Endothelial cell of umbilical vein (primary cell): ENCODE data around the gene CMIP. TPM values are rescaled to one million over a fixed set of nuclear protein-coding genes. Genes with fewer than 3 reads are reported as not detected.

Source experiments
- BruUV-seq: library from RNA; stranded (reverse); fragments of 400-500 nt; replicated peaks from 2 replicates; lab custom pipeline; 2021; lab: Mats Ljungman, UMichigan
- CTCF ChIA-PET: fragments of 300-600, 350-600 bp; sonication (Branson Sonifier 250); formaldehyde crosslinking; loops from one replicate; lab custom pipeline; 2021; ENCODE audit warnings: antibody characterized with exemption, inconsistent platforms; lab: Charles Lee
- POLR2A ChIA-PET: fragments of 300-600, 350-600 bp; sonication (Branson Sonifier 250); formaldehyde crosslinking; loops from one replicate; lab custom pipeline; 2021; ENCODE audit warnings: antibody characterized with exemption, inconsistent platforms; lab: Charles Lee
- DNase-seq: peaks from one replicate; pipeline ENCODE4 v3.0.0-alpha.2; 2011; ENCODE audit warnings: low read depth, low spot score
- FAIRE-seq: peaks from 2 replicates; lab custom pipeline; 2011; peaks lifted over from hg19 to GRCh38; lab: Jason Lieb, UNC
- H2AFZ ChIP-seq: 2 replicates; pipeline ENCODE4 v1.6.0; 2012; ENCODE audit warnings: low read depth, low read length, control low read depth, inconsistent platforms
- H3K27ac ChIP-seq: 2 replicates; pipeline ENCODE4 v1.5.1; 2011; ENCODE audit warnings: low read depth, mild to moderate bottlenecking, control low read depth, low read length, moderate library complexity; ENCODE audit not compliant: insufficient read depth
- H3K27me3 ChIP-seq, 2 experiments: 2 replicates each; pipeline versions ENCODE4 v1.6.0 to v1.6.1; 2011; ENCODE audit warnings: low read length in 2 of 2, mixed read lengths in 1 of 2; ENCODE audit not compliant: control insufficient read depth in 2 of 2, insufficient read depth in 2 of 2
- H3K36me3 ChIP-seq, 2 experiments: 2 replicates in 1 of 2; 3 replicates in 1 of 2; pipeline ENCODE4 v1.5.1; 2011; ENCODE audit warnings: low read length in 2 of 2, mild to moderate bottlenecking in 1 of 2, moderate library complexity in 1 of 2; ENCODE audit not compliant: control insufficient read depth in 2 of 2, insufficient read depth in 2 of 2; ENCODE audit errors: extremely low read depth in 1 of 2
- H3K4me1 ChIP-seq: 3 replicates; pipeline ENCODE4 v1.5.1; 2011; ENCODE audit warnings: mild to moderate bottlenecking, low read length; ENCODE audit not compliant: control insufficient read depth, insufficient read depth; ENCODE audit errors: extremely low read depth
- H3K4me2 ChIP-seq: 2 replicates; pipeline ENCODE4 v1.6.1; 2011; ENCODE audit warnings: low read length, control low read depth, mixed read lengths; ENCODE audit not compliant: insufficient read depth
- H3K4me3 ChIP-seq, 3 experiments: fragments of 200-600 bp in 1 of 3; sonication (generic), shearing (Covaris generic) in 1 of 3; replicated peaks in 1 of 3; 2 replicates each; pipeline ENCODE4 v1.5.1; 2011 to 2016; ENCODE audit warnings: control low read depth in 3 of 3, low read length in 3 of 3, mild to moderate bottlenecking in 2 of 3, inconsistent platforms in 1 of 3, low read depth in 1 of 3, moderate library complexity in 1 of 3; ENCODE audit not compliant: insufficient read depth in 1 of 3
- H3K79me2 ChIP-seq: 2 replicates; pipeline ENCODE4 v1.6.0; 2012; ENCODE audit warnings: low read length, inconsistent platforms; ENCODE audit not compliant: control insufficient read depth, insufficient read depth
- H3K9ac ChIP-seq: replicated peaks from 2 replicates; pipeline ENCODE3; 2011; ENCODE audit warnings: low read length, control low read depth; ENCODE audit not compliant: insufficient read depth; ENCODE audit errors: extremely low read depth
- H3K9me1 ChIP-seq: replicated peaks from 3 replicates; pipeline ENCODE4 v1.6.0; 2011; ENCODE audit warnings: mild to moderate bottlenecking, low read length; ENCODE audit not compliant: control insufficient read depth, insufficient read depth; ENCODE audit errors: extremely low read depth
- H3K9me3 ChIP-seq: replicated peaks from 2 replicates; pipeline ENCODE4 v1.5.1; 2012; ENCODE audit warnings: low read length, inconsistent platforms; ENCODE audit not compliant: control insufficient read depth, insufficient read depth
- H4K20me1 ChIP-seq: replicated peaks from 2 replicates; pipeline ENCODE3; 2011; ENCODE audit warnings: mild to moderate bottlenecking, low read length; ENCODE audit not compliant: control insufficient read depth, insufficient read depth; ENCODE audit errors: extremely low read depth
- EZH2 ChIP-seq: IDR thresholded peaks from 2 replicates; pipeline ENCODE4 v1.6.1; 2012; ENCODE audit warnings: borderline replicate concordance, low read depth, mild to moderate bottlenecking, moderate library complexity, low read length, inconsistent platforms; ENCODE audit not compliant: severe bottlenecking
- FOS ChIP-seq: IDR thresholded peaks from 2 replicates; pipeline ENCODE4 v1.6.1; 2011; ENCODE audit warnings: mild to moderate bottlenecking, low read length, moderate library complexity, borderline replicate concordance; ENCODE audit not compliant: insufficient read depth
- GATA2 ChIP-seq: IDR thresholded peaks from 2 replicates; pipeline ENCODE4 v1.7.0; 2011; ENCODE audit warnings: low read depth, mild to moderate bottlenecking, moderate library complexity, mixed read lengths, low read length; ENCODE audit not compliant: insufficient read length, insufficient read depth
- JUN ChIP-seq: IDR thresholded peaks from 2 replicates; pipeline ENCODE4 v1.6.1; 2011; ENCODE audit warnings: borderline replicate concordance, low read depth; ENCODE audit not compliant: insufficient read length, insufficient read depth
- MYC ChIP-seq: IDR thresholded peaks from one replicate; pipeline ENCODE4 v1.6.1; 2011; ENCODE audit warnings: mild to moderate bottlenecking, low read depth, low read length
- POLR2A ChIP-seq: IDR thresholded peaks from 2 replicates; pipeline ENCODE4 v1.6.1; 2012; ENCODE audit warnings: low read depth, mild to moderate bottlenecking, control low read depth, low read length
- POLR2AphosphoS5 ChIP-seq: IDR thresholded peaks from 2 replicates; pipeline ENCODE4 v1.6.1; 2012; ENCODE audit warnings: low read depth, mild to moderate bottlenecking, control low read depth, low read length, moderate library complexity; ENCODE audit not compliant: insufficient read depth
- dilution Hi-C: fragments of 300-500 bp; cut with MboI; formaldehyde crosslinking; loops from one replicate; pipeline ENCODE4 v1.15.0; 2019; ENCODE audit warnings: low sequenced_read_pairs; ENCODE audit not compliant: extremely low pct_ligation_motif_present
- intact Hi-C: fragments of 100-400 bp; cut with micrococcal nuclease; formaldehyde crosslinking; loops from one replicate; pipeline ENCODE4 v1.10.0; 2022
- polyA plus RNA-seq, 4 experiments: library from polyadenylated mRNA; depleted of rRNA in 3 of 4; stranded (reverse) in 3 of 4; unstranded in 1 of 4; fragments of >200 nt; gene quantifications; 2 replicates each; pipeline versions ENCODE4 v1.2.1 to v1.2.3, GENCODE V29; 2011 to 2012; ENCODE audit warnings: missing spikeins in 1 of 4
- total RNA-seq: library from RNA; stranded (reverse); gene quantifications from 2 replicates; pipeline ENCODE4 v1.2.3, GENCODE V29; 2021
- TF ChIP-seq, protein P1 (sequence below), 2 donors: IDR thresholded peaks; 1 replicate in 1 of 2; 2 replicates in 1 of 2; pipeline ENCODE4 v1.5.1; 2011; ENCODE audit warnings: low read length in 2 of 2, mild to moderate bottlenecking in 2 of 2, moderate library complexity in 2 of 2, control low read depth in 1 of 2, inconsistent platforms in 1 of 2, low read depth in 1 of 2; ENCODE audit not compliant: insufficient read depth in 1 of 2; ENCODE audit errors: extremely low read depth in 1 of 2
- TF ChIP-seq, protein P2 (sequence below): IDR thresholded peaks from 2 replicates; pipeline ENCODE4 v1.6.1; 2011; ENCODE audit not compliant: insufficient read depth, insufficient read length

Gene CMIP
- total and polyA plus RNA-seq, 2 donors (not counting 3 experiments of a cell fraction or from before 2014, with no cell fraction given) = 29.0 to 101 TPM

DNA sequence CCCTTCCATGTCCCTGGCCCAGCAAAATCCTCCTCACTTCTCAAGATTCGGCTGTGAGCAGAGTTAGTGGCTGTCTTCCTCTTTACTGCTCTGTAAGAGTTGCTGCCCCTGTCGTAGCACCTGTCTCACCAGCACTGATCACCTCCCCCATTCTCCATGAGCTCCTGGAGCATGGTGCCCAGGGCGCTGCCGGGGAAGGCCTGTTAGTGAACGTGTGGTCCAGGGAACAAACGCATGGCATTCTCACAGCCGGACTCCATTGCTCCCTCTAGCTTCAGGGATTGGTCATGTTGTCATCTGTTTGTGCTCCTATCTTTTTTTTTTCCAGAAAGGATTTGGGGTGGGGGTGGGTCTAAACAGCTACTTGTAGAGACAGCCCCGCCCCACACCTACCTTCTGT lies 141.2 kb downstream of the CMIP start:
- H3K27ac ChIP-seq = no peak overlapping the region
- no TSS peak for BruUV-seq
- DNase-seq (no peak), FAIRE-seq (no peak)
- POLR2A ChIA-PET = no interaction called here
- H3K4me2 ChIP-seq = no peak overlapping the region
- TF ChIP-seq, protein P1, sequence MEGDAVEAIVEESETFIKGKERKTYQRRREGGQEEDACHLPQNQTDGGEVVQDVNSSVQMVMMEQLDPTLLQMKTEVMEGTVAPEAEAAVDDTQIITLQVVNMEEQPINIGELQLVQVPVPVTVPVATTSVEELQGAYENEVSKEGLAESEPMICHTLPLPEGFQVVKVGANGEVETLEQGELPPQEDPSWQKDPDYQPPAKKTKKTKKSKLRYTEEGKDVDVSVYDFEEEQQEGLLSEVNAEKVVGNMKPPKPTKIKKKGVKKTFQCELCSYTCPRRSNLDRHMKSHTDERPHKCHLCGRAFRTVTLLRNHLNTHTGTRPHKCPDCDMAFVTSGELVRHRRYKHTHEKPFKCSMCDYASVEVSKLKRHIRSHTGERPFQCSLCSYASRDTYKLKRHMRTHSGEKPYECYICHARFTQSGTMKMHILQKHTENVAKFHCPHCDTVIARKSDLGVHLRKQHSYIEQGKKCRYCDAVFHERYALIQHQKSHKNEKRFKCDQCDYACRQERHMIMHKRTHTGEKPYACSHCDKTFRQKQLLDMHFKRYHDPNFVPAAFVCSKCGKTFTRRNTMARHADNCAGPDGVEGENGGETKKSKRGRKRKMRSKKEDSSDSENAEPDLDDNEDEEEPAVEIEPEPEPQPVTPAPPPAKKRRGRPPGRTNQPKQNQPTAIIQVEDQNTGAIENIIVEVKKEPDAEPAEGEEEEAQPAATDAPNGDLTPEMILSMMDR (IDR thresholded peaks at IDR 0.05; ENCODE audit: extremely low read depth in 1 of 2, insufficient read depth in 1 of 2, low read depth in 1 of 2, low read length in 2 of 2) = peak; percentile 23 to 34
- TF ChIP-seq GATA2 = no peak
- intact Hi-C loops = no loop called here
- H3K9me1 ChIP-seq = no peaks in the 10 kb centered on the region
- peaks cover 10% of the 10 kb centered on the region for H3K79me2 ChIP-seq
- H3K27me3 ChIP-seq = no peaks in the 10 kb centered on the region
- no peak overlapping the region for H2AFZ ChIP-seq
- dilution Hi-C loops = no loop called here
- no peak overlapping the region for H3K4me3 ChIP-seq
- H3K9ac ChIP-seq = no peak overlapping the region
- H3K9me3 ChIP-seq = no peaks in the 10 kb centered on the region
- no peaks in the 10 kb centered on the region for H4K20me1 ChIP-seq
- CTCF ChIA-PET = no interaction called here
- H3K4me1 ChIP-seq = no peaks in the 10 kb centered on the region
- H3K36me3 ChIP-seq = peaks cover 0 to 3% of the 10 kb centered on the region in 2 experiments

DNA sequence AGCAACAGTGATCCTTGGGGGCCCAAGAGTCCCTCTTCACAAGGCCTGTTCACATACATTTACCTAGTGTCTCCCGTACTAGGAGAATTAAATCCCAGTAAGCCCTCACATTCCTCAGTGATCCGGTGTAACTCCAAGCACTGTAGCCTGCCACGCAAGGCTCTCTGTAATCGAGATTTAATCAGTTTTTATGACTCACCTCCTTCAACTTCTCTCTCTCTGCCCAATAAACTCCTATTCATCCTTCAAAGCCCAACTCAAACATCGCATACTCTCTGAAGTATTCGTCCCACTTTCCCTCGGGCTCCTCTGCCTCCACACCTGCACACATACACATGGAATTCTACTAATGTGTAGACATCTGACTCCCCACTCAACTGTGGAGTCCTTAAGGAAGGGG lies 141.8 kb downstream of the CMIP start:
- intact Hi-C loops = no loop called here
- dilution Hi-C loops = no loop called here
- H3K27me3 ChIP-seq = no peaks in the 10 kb centered on the region
- DNase-seq (no peak), FAIRE-seq (no peak)
- no peak overlapping the region for H2AFZ ChIP-seq
- no peak overlapping the region for H3K27ac ChIP-seq
- H3K9me1 ChIP-seq = no peaks in the 10 kb centered on the region
- peaks cover 10% of the 10 kb centered on the region for H3K79me2 ChIP-seq
- BruUV-seq = no TSS peak
- ChIA-PET POLR2A (no interaction called here), CTCF (no interaction called here)
- H3K4me1 ChIP-seq = no peaks in the 10 kb centered on the region
- H3K4me2 ChIP-seq = no peak overlapping the region
- no peak overlapping the region for H3K4me3 ChIP-seq
- TF ChIP-seq GATA2 (no peak), FOS (no peak), JUN (no peak), MYC (no peak), POLR2A (no peak), POLR2AphosphoS5 (no peak), EZH2 (no peak)
- TF ChIP-seq, protein P2, sequence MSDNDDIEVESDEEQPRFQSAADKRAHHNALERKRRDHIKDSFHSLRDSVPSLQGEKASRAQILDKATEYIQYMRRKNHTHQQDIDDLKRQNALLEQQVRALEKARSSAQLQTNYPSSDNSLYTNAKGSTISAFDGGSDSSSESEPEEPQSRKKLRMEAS = no peak
- TF ChIP-seq, protein P1 (IDR thresholded peaks at IDR 0.05; ENCODE audit: extremely low read depth in 1 of 2, insufficient read depth in 1 of 2, low read depth in 1 of 2, low read length in 2 of 2) = no peak
- no peaks in the 10 kb centered on the region for H4K20me1 ChIP-seq
- no peak overlapping the region for H3K9ac ChIP-seq
- no peaks in the 10 kb centered on the region for H3K9me3 ChIP-seq
- H3K36me3 ChIP-seq = peaks cover 0 to 3% of the 10 kb centered on the region in 2 experiments
